GM21576 (cell line): Measurements from ENCODE around the gene RBM15.

Experiments
- ATAC-seq: cut with Tn5 transposase; IDR thresholded peaks from one replicate; pipeline ENCODE4 v1.9.1; 2021; ENCODE audit warnings: mild to moderate bottlenecking, moderate library complexity; ENCODE audit not compliant: unreplicated experiment

The RBM15 gene

DNA sequence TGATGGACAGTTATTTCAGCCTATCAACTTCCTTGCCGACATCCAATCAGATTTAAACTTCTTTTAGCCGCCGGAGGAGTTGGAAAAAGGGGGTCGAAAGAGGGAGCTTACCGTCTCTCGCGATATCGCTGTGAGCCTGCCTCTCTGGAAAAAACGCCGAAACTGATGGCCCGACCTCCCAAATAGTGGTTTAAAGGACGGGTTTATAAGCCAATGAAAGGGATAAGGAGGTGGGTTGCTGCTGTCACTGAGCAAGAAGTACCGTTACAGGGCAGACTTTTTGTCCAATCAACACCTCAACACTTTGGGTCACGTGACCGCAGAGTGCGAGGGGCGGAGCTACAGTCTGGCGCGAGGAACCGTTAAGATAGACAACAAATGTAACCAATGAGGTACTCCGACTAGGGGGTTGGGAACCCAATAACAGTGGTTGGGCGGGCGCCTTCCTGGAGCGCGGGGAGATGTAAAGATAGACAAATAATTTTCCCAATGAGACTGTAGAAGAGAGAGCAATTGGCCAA lies at the start of gene RBM15:
Gene RBM15, plus strand, starts transcription at position 492 of the 521 bp plus-strand sequence. Its CDS starts 29 bp downstream, at position 521.
- peak; percentile 70 for ATAC-seq

- ATAC-seq, result no peak
These were observed 47.7 kb upstream of the RBM15 start for GRCh38 chr1:110291241-110292030.

DNA sequence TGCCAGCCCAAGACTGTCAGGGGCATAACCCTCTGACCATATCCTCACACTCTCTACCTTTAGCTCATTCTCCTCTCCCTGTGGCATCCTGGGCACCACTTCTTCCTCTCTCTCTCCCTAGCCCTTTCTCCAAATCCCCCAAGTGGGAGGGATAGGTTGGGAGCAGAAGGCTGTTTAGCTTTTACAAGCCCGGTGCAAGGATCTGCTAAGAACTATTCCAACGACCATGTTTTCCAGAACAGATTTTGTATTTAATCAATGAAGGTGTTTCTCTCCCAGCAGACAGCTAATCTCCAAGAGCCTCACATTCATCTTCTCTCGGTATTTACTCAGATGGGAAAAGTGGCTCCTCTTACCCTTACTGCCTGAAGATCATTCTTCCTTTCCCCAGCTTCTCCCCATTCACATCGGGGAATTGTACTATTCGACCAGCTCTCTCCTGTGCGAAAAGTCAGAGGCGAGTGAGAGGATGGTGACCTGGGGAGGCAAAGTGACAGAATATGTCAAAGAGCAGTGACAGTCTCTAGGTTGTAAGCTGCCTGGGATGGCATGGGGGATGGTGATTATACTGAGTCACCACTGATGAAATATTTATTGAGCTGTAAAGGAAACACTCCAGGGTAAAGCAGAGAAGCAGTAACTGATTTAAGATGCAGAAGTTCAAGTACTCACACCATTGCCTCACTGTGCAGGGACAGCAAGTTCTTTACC lies 47.0 kb upstream of the RBM15 start:
- no peak for ATAC-seq

GRCh38 chr1:110293601-110294104 lies 45.5 kb upstream of the RBM15 start:
- no peak for ATAC-seq

GRCh38 chr1:110294308-110294707 lies 44.9 kb upstream of the RBM15 start:
- ATAC-seq, result no peak

DNA sequence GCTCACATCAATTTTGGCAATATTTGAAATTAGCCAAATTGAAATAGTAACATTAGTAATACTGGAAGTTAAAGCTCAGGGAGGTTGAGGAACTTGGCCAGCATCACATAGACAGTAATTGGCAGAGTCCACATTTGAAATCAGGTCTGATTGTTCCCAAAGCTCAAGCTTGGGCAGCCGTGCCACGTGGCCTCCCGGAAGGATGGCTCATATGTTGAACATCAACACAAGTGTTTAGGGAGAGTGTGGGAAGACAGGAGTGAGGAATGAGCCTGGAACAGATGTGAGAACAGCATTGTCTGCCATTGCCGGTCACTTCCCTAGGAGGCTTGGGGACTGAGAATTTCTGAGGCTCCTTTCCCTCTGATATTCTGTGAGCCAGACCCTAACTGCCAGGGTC lies 40.2 kb upstream of the RBM15 start:
- ATAC-seq, result no peak

GRCh38 chr1:110300412-110301085 lies 38.6 kb upstream of the RBM15 start:
- no peak for ATAC-seq

GRCh38 chr1:110302836-110303235 lies 36.3 kb upstream of the RBM15 start:
- ATAC-seq, result no peak

DNA sequence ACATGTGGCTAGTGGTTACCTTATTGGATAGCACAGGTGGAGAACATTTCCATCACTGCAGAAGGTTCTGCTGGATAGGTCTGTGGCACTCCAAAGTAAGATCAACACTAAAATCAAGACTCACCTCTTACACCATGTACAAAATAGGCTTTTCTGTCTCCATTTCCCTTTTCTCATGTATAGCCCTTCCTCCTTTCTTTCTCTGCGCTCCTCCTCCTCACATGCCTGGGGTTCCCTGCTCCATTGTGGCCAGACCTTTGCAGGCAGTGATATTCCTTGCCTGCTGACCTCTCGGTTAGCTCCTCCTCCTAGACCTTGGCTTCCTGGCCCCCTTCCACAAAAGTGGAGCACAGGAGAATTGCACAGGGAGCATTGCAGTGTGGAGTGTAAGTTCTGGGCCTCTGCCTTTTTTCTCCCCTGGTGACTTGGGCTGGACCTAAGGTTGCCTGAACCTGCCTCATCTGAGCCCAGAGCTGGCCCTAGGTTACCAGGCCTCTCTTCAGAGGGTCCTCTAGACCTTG lies 33.2 kb upstream of the RBM15 start:
- ATAC-seq, result no peak

- ATAC-seq, result no peak
These were observed 31.8 kb upstream of the RBM15 start for GRCh38 chr1:110307239-110307974.

- ATAC-seq, result no peak
These were observed 30.9 kb upstream of the RBM15 start for GRCh38 chr1:110308247-110308646.

DNA sequence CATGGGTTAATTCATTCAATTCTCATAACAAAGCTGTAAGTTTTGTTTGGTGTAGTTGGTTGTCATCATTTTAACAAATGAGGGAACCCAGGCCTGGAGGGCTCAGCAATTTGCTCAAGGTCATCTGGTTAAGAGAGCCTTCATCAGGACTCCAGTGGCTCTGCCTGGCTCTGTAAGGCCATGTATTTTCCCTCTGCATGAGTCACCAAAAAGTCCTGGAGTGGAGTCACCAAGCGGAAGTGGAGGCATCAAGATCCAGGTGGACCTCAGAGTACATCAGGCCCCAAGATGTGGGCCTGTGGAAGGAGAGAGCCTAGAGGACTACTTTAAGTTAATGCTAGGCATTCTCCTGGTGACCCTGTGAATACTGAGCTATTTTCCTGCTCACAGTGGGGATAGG lies 30.0 kb upstream of the RBM15 start:
- ATAC-seq, result no peak

- no peak for ATAC-seq
These were observed 29.4 kb upstream of the RBM15 start for GRCh38 chr1:110309767-110310166.

DNA sequence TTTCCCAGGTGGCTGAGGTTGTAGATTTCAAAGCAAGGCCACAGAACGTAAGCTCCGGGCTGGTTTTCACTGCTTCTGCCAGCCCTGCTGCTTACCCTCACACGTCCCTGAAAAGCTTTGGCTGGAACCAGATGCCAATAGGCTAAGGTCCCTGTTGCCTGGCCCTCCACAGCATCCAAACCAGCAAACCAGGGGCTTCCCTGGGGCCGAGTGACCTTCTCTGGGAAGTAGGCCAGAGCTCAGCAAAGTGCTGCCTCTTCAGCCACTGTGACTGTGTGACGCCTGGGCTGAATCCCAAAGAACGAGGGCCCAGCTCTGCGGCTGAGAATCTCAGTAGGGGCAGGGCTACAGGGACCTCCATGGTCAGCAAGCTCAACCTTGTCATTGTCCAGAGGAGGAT lies 28.9 kb upstream of the RBM15 start:
- no peak for ATAC-seq

GRCh38 chr1:110312188-110313121 lies 26.7 kb upstream of the RBM15 start:
- ATAC-seq, result no peak

DNA sequence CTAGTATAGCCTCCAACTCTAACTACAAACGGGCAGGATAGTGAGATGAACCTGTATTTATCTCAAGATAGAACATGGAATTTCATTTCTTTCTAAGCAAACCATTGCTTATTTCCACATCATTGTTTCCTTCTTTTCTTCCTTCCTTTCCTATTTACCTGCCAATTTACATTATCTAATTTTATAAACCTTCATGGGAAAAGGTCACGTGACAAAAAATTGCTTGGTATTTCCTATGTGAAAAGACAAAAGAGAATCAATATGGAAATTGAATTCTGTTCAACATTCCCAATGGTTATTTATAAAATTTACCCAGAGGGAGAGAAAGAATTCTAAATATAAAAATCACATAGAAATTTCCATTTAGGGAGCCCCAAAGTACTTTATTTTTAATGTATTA lies 22.4 kb upstream of the RBM15 start:
- no peak for ATAC-seq

DNA sequence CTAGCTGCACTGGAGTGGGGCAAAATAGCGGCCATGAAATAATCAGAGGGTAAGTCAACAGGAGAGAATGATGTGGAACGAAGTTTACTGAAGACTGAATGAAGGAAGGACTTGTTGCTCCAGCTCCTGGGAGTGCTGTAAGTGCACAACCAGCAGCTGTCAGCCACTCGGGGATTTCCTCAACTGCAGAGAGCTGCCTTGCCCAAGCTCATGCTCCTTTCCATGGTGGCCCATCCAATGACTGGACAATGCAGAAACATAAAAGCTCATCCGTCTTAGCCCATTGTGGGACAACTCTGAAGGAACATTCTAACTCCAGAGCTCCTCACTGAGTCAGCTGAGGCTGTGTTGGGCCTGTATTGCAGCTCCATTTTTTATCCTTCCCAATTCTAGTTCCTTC lies 21.1 kb upstream of the RBM15 start:
- no peak for ATAC-seq

DNA sequence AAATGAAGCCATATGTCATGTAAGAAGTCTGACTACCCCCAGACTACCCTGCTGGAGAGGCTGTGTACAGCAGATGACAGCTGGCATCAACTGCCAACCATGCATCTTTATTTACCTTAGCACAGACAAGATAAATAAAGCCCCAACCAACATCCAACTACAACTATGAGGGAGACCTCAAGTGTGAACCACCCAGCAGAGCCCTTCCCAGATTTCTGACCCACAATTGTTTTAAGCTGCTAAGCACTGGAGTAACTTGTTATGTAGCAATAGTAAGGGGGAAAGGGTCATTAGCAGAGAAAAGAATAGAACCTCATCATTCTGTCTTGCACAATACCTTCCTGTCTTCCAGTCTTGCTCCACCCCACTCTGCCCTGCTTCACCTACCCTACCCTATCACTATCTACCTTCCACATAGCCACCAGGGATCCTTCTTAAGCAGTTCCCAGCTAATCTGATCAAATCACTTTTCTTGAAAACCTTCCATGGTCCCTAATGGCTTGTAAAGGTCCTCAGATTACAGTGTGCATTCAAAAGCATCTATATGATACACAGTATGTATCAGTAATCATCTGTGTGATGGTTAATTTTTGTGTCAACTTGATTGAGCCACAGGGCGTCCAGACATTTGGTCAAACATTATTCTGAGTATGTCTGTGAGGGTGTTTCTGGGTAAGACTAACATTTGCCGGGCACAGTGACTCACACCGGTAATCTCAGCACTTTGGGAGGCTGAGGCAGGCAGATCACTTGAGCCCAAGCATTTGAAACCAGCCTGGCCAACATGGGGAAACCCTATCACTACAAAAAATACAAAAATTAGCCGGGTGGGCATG lies 19.6 kb upstream of the RBM15 start:
- no peak for ATAC-seq

- ATAC-seq, result no peak
These were observed 19.0 kb upstream of the RBM15 start for GRCh38 chr1:110320168-110320518.
